Left lung (tissue), 10 donors: ENCODE measurements around the gene TSPAN5. TPM values are rescaled to one million over a fixed set of nuclear protein-coding genes. Genes with fewer than 3 reads are reported as not detected.

Experiments
- ATAC-seq: fragments of 200-7000 bp; cut with Tn5 transposase; one replicate; pipeline ENCODE4 v1.9.1; 2020; ENCODE audit warnings: moderate library complexity
- DNase-seq, 4 donors: peaks; one replicate each; pipeline ENCODE4 v3.0.0-alpha.2; 2013 to 2020
- H3K27ac ChIP-seq, 2 donors: fragments of 200-600 bp; sonication (generic) in 1 of 2; one replicate each; pipeline versions ENCODE4 v1.5.0 to v1.8.0; 2020 to 2021
- H3K27me3 ChIP-seq, 2 donors: fragments of 200-600 bp; sonication (generic) in 1 of 2; one replicate each; pipeline versions ENCODE4 v1.5.0 to v1.8.0; 2020 to 2021
- H3K36me3 ChIP-seq, 2 donors: fragments of 200-600 bp; sonication (generic) in 1 of 2; one replicate each; pipeline versions ENCODE4 v1.5.0 to v1.8.0; 2020 to 2021
- H3K4me1 ChIP-seq, 2 donors: fragments of 200-600 bp; one replicate each; pipeline ENCODE4 v1.8.0; 2021
- H3K4me3 ChIP-seq, 2 donors: fragments of 200-600 bp; sonication (generic) in 1 of 2; one replicate each; pipeline versions ENCODE4 v1.5.0 to v1.8.0; 2020 to 2021; ENCODE audit warnings: mild to moderate bottlenecking in 1 of 2
- H3K9me3 ChIP-seq, 2 donors: fragments of 200-600 bp; sonication (generic) in 1 of 2; one replicate each; pipeline versions ENCODE4 v1.5.0 to v1.8.0; 2020 to 2021
- intact Hi-C, 2 donors: fragments of 100-400 bp; cut with DNase I; formaldehyde crosslinking; loops; one replicate each; pipeline versions ENCODE4 v1.11.2 to v1.14.2; 2022
- polyA plus RNA-seq, 6 donors: library from polyadenylated mRNA; unstranded; fragments of 120-200 nt; gene quantifications; one replicate each; pipeline ENCODE4 v1.2.1, GENCODE V29; 2013; ENCODE audit not compliant: insufficient read length in 6 of 6
- total RNA-seq, 2 donors: library from RNA; stranded (reverse); fragmentation: NEBNext Ultra II Directional; extraction: Animal tissue kit (Norgen Biotek cat#: 25700); gene quantifications; one replicate each; pipeline ENCODE4 v1.2.1, GENCODE V29; 2021
- TF ChIP-seq, protein P1 (sequence below), 2 donors: fragments of 200-600 bp; sonication (generic) in 1 of 2; IDR thresholded peaks; one replicate each; pipeline versions ENCODE4 v1.5.0 to v1.8.0; 2021; ENCODE audit warnings: antibody characterized with exemption in 2 of 2
- donor health status: DM: no; HTN: yes; CAD: no.
- donor health status: DM: no; HTN: no; CAD: no.

TSPAN5 gene
- total and polyA plus RNA-seq, 8 donors: 11.9 to 36.5 (median 31.7) TPM

DNA sequence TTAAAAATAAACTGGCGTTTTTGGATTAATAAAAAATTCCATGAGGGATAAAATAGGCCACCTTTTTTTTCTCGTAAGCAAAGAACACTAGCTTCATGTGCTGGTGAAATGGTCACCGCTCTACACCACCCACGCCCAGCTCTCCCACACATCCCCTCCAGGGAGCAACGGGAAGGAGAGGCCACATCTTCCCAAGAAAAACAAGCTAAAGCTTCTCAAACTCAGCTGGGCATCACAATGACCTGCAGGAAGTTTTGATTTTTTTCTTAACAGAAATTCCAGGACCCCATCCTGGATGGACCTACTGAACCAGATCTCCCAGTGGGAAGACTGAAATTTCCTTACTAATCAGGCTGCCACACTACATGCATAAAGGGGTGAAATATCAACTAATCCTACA lies 9.8 kb downstream of the TSPAN5 start:
- ATAC-seq (no peak), DNase-seq (no peak)
- intact Hi-C loops: no loop called here
- Histone ChIP-seq H3K36me3 (no peaks in the 10 kb centered on the region), H3K4me3 (no peak overlapping the region), H3K27me3 (no peaks in the 10 kb centered on the region), H3K27ac (no peak overlapping the region), H3K4me1 (no peaks in the 10 kb centered on the region), H3K9me3 (no peaks in the 10 kb centered on the region)
- TF ChIP-seq, protein P1, sequence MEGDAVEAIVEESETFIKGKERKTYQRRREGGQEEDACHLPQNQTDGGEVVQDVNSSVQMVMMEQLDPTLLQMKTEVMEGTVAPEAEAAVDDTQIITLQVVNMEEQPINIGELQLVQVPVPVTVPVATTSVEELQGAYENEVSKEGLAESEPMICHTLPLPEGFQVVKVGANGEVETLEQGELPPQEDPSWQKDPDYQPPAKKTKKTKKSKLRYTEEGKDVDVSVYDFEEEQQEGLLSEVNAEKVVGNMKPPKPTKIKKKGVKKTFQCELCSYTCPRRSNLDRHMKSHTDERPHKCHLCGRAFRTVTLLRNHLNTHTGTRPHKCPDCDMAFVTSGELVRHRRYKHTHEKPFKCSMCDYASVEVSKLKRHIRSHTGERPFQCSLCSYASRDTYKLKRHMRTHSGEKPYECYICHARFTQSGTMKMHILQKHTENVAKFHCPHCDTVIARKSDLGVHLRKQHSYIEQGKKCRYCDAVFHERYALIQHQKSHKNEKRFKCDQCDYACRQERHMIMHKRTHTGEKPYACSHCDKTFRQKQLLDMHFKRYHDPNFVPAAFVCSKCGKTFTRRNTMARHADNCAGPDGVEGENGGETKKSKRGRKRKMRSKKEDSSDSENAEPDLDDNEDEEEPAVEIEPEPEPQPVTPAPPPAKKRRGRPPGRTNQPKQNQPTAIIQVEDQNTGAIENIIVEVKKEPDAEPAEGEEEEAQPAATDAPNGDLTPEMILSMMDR (IDR thresholded peaks at IDR 0.05): no peak

DNA sequence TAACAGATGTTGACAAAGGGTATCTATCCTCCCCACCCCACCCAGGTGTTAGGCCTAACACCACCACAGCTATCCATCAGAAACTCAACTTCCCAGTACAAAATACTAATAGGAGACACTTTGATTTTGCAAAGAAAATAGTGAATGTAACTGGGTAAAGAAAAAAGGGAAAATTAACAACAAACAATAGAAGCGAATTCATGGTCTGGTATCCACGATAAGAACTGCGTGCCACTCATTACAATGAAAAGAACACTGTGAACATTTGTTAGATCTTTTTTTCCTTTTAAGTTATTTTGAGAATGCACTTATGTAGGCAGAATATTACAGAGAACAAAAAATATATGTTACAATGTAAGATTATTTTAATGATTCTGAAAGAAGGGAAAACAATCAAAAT lies 12.0 kb downstream of the TSPAN5 start:
- no peak for DNase-seq
- Histone ChIP-seq H3K4me3 (no peak overlapping the region), H3K27ac (no peak overlapping the region), H3K4me1 (no peaks in the 10 kb centered on the region), H3K36me3 (no peaks in the 10 kb centered on the region), H3K9me3 (no peaks in the 10 kb centered on the region), H3K27me3 (no peaks in the 10 kb centered on the region)
- intact Hi-C loops: no loop called here
- no peak for ATAC-seq
- TF ChIP-seq, protein P1 (IDR thresholded peaks at IDR 0.05): no peak

DNA sequence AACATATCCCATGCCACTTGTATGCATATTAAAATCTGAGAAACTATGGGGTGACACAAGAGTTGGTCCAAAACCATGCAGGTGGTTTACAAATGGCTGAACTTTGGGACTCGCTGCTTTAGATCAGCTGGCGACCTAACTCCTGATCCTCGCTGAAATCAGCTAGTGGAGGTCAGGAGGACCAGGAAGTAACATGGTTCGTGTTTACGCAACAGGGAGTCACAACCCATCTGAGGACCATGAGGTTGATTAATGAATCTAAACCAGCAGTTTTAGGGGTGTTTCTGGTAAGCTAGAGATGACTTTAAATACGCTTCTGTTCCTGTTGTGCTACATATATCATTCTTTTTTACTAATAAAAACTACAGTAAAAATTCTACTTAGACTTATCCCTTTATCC lies 12.9 kb downstream of the TSPAN5 start:
- intact Hi-C loops: no loop called here
- no peaks in the 10 kb centered on the region for H3K9me3 ChIP-seq
- no peak for ATAC-seq

DNA sequence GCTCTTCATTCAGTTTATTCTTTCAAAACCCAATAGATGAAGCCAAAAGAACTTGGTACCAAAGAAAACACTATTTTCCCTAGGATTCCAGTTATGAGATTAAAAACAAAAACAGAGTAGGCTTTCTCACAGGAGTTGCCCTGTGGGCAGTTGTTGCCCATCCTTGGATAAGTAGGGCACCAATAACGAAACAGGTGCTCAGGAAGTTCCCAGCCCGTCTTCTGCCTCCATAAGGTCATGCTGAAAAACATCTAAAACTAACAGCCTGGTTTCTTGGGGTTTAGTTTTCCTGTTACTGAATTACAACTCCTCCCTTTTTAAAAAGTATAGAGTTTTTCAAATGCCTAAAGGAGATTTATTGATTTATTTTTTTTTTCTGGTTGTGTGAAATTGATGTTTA lies 14.7 kb downstream of the TSPAN5 start:
- no peaks in the 10 kb centered on the region for H3K27me3 ChIP-seq
- H3K36me3 ChIP-seq: no peaks in the 10 kb centered on the region
- intact Hi-C loops: no loop called here
- TF ChIP-seq, protein P1 (IDR thresholded peaks at IDR 0.05): no peak
- no peaks in the 10 kb centered on the region for H3K4me1 ChIP-seq
- no peak overlapping the region for H3K4me3 ChIP-seq
- peak overlapping the region in 1 of 2 donors; percentile 52 for H3K27ac ChIP-seq
- ATAC-seq (peak; percentile 68), DNase-seq (no peak)
- H3K9me3 ChIP-seq: no peaks in the 10 kb centered on the region

More for the DNA sequence above, 12.9 kb downstream of the TSPAN5 start:
- Histone ChIP-seq H3K36me3 (no peaks in the 10 kb centered on the region), H3K4me1 (no peaks in the 10 kb centered on the region), H3K27ac (no peak overlapping the region), H3K4me3 (no peak overlapping the region), H3K27me3 (no peaks in the 10 kb centered on the region)
- TF ChIP-seq, protein P1 (IDR thresholded peaks at IDR 0.05): no peak
- DNase-seq: no peak

DNA sequence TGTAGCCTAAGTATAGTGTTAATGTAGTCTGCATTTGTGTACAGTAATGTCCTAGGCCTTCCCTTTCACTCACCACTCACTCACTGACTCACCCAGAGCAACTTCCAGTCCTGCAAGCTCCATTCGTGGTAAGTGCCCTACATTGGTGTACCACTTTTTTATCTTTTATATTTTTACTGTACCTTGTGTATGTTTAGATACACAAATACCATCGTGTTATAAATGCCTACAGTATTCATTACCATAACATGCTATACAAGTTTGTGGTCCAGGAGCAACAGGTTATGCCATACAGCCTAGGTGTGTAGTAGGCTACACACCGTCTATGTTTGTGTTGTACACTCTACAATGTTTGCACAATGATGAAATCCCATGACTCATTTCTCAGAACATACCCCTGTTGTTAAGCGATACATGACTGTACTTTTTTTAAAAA lies 15.4 kb downstream of the TSPAN5 start:
- no peaks in the 10 kb centered on the region for H3K9me3 ChIP-seq
- intact Hi-C loops: no loop called here
- H3K4me3 ChIP-seq: no peak overlapping the region
- ATAC-seq (peak; percentile 95), DNase-seq (no peak)
- H3K36me3 ChIP-seq: no peaks in the 10 kb centered on the region
- H3K27ac ChIP-seq: peak overlapping the region in 1 of 2 donors; percentile 21
- no peaks in the 10 kb centered on the region for H3K4me1 ChIP-seq
- no peaks in the 10 kb centered on the region for H3K27me3 ChIP-seq
- TF ChIP-seq, protein P1 (IDR thresholded peaks at IDR 0.05): no peak
